ENCODE data around the gene CXCR2. TPM values are rescaled to one million over a fixed set of nuclear protein-coding genes. Genes with fewer than 3 reads are reported as not detected.

CXCR2 gene
- total RNA-seq, 1 experiment from 2014 or later: 0.96 TPM

DNA sequence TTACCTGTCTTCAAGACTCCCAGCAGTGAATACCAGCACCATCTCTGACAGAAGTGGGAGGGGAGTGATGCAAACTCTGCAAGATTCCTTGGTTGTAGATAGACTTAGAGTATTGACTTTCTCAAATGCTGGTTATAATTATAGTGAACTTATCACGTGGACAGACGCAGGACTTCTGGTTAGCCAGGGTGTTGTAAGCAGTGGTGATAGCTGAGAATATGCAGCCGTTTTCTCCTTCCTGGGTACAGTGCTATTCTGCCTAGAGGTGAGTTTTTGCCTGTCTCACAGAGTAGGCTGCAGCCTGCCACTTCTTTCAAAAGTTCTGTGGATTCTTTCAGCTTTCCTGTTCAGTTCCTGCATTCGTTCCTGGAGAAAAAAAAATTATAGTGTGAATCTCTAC is 733 bp upstream of the CXCR2 start:
- ATAC-seq: no peak
- Mint-ChIP-seq H3K36me3 (peaks cover 17% of the 10 kb centered on the region), H3K4me1 (peaks cover 21% of the 10 kb centered on the region), H3K4me3 (no peak overlapping the region), H3K9me3 (peaks cover 28% of the 10 kb centered on the region), H3K27ac (no peak overlapping the region), H3K27me3 (ENCODE audit: low read depth) (peaks cover 9% of the 10 kb centered on the region; the same call in 1 of the 2 replicates)
- TF ChIP-seq, protein P1, sequence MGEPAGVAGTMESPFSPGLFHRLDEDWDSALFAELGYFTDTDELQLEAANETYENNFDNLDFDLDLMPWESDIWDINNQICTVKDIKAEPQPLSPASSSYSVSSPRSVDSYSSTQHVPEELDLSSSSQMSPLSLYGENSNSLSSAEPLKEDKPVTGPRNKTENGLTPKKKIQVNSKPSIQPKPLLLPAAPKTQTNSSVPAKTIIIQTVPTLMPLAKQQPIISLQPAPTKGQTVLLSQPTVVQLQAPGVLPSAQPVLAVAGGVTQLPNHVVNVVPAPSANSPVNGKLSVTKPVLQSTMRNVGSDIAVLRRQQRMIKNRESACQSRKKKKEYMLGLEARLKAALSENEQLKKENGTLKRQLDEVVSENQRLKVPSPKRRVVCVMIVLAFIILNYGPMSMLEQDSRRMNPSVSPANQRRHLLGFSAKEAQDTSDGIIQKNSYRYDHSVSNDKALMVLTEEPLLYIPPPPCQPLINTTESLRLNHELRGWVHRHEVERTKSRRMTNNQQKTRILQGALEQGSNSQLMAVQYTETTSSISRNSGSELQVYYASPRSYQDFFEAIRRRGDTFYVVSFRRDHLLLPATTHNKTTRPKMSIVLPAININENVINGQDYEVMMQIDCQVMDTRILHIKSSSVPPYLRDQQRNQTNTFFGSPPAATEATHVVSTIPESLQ (CRISPR knock-in tag; IDR thresholded peaks at IDR 0.05): no peak
- no peak for TF ChIP-seq ZNF317 (CRISPR knock-in tag; IDR thresholded peaks at IDR 0.05; ENCODE audit: borderline replicate concordance, low read depth)
- no peak for TF ChIP-seq CBFB (CRISPR knock-in tag; IDR thresholded peaks at IDR 0.05; ENCODE audit: low read depth)
- TF ChIP-seq, protein P2, sequence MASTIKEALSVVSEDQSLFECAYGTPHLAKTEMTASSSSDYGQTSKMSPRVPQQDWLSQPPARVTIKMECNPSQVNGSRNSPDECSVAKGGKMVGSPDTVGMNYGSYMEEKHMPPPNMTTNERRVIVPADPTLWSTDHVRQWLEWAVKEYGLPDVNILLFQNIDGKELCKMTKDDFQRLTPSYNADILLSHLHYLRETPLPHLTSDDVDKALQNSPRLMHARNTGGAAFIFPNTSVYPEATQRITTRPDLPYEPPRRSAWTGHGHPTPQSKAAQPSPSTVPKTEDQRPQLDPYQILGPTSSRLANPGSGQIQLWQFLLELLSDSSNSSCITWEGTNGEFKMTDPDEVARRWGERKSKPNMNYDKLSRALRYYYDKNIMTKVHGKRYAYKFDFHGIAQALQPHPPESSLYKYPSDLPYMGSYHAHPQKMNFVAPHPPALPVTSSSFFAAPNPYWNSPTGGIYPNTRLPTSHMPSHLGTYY (CRISPR knock-in tag; IDR thresholded peaks at IDR 0.05): no peak
- TF ChIP-seq SMAD4 (CRISPR knock-in tag; IDR thresholded peaks at IDR 0.05): no peak
- no peak for TF ChIP-seq NR1H2 (CRISPR knock-in tag; IDR thresholded peaks at IDR 0.05)
- POLR2A ChIA-PET: no interaction called here
- no peak for DNase-seq (ENCODE audit: low spot score)
- CTCF ChIA-PET: interaction anchor here (1.0 kb wide), 1 partner anchor 340 kb away, joined by 3 read pairs; no protein-coding TSS in a partner anchor

DNA sequence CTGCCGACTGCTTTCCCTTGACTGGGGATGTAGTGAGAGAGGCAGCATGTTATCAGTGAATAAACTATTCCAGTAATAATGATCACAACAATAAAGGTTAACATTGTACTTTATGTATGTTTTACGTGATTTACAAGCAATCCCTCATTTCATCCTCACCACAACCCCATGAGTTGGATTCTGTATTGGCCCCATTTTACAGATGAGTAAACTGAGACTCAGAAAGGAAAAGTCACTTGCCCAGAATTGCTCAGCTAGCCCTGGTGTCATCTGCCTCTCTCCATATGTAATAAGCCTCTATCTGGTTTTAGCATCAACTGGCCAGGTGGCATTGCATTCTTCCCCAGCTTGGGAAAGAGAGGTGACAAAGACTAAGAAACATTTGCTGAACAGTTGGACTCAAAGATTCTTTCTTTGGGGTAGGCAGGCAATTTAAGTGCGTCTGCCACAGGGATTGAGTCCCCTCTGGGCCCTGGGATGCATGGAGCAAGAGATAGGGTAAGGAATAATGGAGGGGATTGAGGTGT is 2.2 kb downstream of the CXCR2 start:
- no peaks in the 10 kb centered on the region for H3K36me3 Mint-ChIP-seq
- CTCF ChIA-PET: interaction anchor here (1.1 kb wide), 1 partner anchor 342 kb away, joined by 3 read pairs; no protein-coding TSS in a partner anchor
- TF ChIP-seq, protein P3, sequence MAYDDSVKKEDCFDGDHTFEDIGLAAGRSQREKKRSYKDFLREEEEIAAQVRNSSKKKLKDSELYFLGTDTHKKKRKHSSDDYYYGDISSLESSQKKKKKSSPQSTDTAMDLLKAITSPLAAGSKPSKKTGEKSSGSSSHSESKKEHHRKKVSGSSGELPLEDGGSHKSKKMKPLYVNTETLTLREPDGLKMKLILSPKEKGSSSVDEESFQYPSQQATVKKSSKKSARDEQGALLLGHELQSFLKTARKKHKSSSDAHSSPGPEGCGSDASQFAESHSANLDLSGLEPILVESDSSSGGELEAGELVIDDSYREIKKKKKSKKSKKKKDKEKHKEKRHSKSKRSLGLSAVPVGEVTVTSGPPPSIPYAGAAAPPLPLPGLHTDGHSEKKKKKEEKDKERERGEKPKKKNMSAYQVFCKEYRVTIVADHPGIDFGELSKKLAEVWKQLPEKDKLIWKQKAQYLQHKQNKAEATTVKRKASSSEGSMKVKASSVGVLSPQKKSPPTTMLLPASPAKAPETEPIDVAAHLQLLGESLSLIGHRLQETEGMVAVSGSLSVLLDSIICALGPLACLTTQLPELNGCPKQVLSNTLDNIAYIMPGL (CRISPR knock-in tag; IDR thresholded peaks at IDR 0.05): no peak
- TF ChIP-seq EMX1 (CRISPR knock-in tag; IDR thresholded peaks at IDR 0.05) (no peak), MXD4 (CRISPR knock-in tag; IDR thresholded peaks at IDR 0.05; ENCODE audit: borderline replicate concordance) (no peak), RELA (CRISPR knock-in tag; IDR thresholded peaks at IDR 0.05; ENCODE audit: borderline replicate concordance) (no peak), NR2C2 (CRISPR knock-in tag; IDR thresholded peaks at IDR 0.05) (no peak), GRHL2 (CRISPR knock-in tag; IDR thresholded peaks at IDR 0.05; ENCODE audit: insufficient replicate concordance, severe bottlenecking) (no peak), PRRX2 (CRISPR knock-in tag; IDR thresholded peaks at IDR 0.05) (no peak)
- TF ChIP-seq, protein P4, sequence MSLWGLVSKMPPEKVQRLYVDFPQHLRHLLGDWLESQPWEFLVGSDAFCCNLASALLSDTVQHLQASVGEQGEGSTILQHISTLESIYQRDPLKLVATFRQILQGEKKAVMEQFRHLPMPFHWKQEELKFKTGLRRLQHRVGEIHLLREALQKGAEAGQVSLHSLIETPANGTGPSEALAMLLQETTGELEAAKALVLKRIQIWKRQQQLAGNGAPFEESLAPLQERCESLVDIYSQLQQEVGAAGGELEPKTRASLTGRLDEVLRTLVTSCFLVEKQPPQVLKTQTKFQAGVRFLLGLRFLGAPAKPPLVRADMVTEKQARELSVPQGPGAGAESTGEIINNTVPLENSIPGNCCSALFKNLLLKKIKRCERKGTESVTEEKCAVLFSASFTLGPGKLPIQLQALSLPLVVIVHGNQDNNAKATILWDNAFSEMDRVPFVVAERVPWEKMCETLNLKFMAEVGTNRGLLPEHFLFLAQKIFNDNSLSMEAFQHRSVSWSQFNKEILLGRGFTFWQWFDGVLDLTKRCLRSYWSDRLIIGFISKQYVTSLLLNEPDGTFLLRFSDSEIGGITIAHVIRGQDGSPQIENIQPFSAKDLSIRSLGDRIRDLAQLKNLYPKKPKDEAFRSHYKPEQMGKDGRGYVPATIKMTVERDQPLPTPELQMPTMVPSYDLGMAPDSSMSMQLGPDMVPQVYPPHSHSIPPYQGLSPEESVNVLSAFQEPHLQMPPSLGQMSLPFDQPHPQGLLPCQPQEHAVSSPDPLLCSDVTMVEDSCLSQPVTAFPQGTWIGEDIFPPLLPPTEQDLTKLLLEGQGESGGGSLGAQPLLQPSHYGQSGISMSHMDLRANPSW (CRISPR knock-in tag; conservative IDR thresholded peaks at IDR 0.05; ENCODE audit: low read depth): no peak
- TF ChIP-seq, protein P5, sequence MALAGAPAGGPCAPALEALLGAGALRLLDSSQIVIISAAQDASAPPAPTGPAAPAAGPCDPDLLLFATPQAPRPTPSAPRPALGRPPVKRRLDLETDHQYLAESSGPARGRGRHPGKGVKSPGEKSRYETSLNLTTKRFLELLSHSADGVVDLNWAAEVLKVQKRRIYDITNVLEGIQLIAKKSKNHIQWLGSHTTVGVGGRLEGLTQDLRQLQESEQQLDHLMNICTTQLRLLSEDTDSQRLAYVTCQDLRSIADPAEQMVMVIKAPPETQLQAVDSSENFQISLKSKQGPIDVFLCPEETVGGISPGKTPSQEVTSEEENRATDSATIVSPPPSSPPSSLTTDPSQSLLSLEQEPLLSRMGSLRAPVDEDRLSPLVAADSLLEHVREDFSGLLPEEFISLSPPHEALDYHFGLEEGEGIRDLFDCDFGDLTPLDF (CRISPR knock-in tag; IDR thresholded peaks at IDR 0.05): no peak
- TF ChIP-seq, protein P6, sequence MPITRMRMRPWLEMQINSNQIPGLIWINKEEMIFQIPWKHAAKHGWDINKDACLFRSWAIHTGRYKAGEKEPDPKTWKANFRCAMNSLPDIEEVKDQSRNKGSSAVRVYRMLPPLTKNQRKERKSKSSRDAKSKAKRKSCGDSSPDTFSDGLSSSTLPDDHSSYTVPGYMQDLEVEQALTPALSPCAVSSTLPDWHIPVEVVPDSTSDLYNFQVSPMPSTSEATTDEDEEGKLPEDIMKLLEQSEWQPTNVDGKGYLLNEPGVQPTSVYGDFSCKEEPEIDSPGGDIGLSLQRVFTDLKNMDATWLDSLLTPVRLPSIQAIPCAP (CRISPR knock-in tag; IDR thresholded peaks at IDR 0.05): no peak
- TF ChIP-seq, protein P1 (CRISPR knock-in tag; IDR thresholded peaks at IDR 0.05): no peak
- TF ChIP-seq, protein P7, sequence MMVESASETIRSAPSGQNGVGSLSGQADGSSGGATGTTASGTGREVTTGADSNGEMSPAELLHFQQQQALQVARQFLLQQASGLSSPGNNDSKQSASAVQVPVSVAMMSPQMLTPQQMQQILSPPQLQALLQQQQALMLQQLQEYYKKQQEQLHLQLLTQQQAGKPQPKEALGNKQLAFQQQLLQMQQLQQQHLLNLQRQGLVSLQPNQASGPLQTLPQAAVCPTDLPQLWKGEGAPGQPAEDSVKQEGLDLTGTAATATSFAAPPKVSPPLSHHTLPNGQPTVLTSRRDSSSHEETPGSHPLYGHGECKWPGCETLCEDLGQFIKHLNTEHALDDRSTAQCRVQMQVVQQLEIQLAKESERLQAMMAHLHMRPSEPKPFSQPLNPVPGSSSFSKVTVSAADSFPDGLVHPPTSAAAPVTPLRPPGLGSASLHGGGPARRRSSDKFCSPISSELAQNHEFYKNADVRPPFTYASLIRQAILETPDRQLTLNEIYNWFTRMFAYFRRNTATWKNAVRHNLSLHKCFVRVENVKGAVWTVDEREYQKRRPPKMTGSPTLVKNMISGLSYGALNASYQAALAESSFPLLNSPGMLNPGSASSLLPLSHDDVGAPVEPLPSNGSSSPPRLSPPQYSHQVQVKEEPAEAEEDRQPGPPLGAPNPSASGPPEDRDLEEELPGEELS (CRISPR knock-in tag; IDR thresholded peaks at IDR 0.05): no peak

More for the DNA sequence above, 2.2 kb downstream of the CXCR2 start:
- ATAC-seq: no peak
- no peak overlapping the region for H3K4me3 Mint-ChIP-seq
- H3K9me3 Mint-ChIP-seq: peaks cover under 1% of the 10 kb centered on the region
- no peak overlapping the region for H3K27ac Mint-ChIP-seq
- H3K4me1 Mint-ChIP-seq: peaks cover 18% of the 10 kb centered on the region
- POLR2A ChIA-PET: no interaction called here
- no peak for DNase-seq (ENCODE audit: low spot score)
- peaks cover 3% of the 10 kb centered on the region; the same call in 1 of the 2 replicates for H3K27me3 Mint-ChIP-seq (ENCODE audit: low read depth)
